HG03565 (cell line): Measurements from ENCODE around the gene KRT36.

Source experiments
- ATAC-seq: cut with Tn5 transposase; IDR thresholded peaks from one replicate; pipeline ENCODE4 v1.9.1; 2021; ENCODE audit warnings: mild to moderate bottlenecking, moderate library complexity; ENCODE audit not compliant: unreplicated experiment

The KRT36 gene

DNA sequence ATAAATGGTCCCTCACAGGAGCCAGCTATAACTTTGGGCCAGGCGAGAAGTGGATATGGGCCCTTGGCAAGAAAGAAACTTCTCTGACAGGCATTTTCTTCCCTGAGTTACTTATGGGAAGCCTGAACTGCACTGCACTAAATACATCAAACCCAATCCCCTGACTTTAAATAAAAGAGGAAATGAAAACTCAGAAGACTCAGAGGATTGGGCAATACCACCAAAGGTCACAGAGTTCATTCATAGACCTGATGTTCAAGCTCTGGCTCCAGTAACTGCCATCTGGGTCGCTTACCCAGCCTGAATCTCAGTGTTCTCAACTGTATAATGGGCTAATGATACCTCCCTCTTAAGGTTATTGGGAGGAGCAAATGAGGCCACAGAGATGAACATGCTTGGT, 9.6 kb downstream of the KRT36 start:
- no peak for ATAC-seq

DNA sequence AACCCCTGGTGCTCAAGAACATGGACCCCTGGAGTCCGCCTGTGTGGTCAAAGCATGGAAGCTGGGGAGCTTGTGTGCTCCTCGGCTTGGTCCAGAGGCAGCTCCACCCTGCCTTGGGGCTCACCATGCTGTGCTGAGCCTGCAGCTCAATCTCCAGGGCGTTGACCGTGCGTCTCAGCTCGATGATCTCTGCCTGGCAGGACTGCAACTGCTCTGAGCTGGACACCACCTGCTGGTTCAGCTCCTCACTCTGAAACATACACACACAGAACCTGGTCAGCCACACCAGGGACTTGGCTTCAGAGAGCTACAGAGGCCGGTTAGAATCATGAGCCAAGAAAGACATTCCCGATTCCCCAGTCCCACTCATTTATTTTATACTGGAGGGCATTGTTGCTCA, 11.5 kb downstream of the KRT36 start:
- no peak for ATAC-seq

DNA sequence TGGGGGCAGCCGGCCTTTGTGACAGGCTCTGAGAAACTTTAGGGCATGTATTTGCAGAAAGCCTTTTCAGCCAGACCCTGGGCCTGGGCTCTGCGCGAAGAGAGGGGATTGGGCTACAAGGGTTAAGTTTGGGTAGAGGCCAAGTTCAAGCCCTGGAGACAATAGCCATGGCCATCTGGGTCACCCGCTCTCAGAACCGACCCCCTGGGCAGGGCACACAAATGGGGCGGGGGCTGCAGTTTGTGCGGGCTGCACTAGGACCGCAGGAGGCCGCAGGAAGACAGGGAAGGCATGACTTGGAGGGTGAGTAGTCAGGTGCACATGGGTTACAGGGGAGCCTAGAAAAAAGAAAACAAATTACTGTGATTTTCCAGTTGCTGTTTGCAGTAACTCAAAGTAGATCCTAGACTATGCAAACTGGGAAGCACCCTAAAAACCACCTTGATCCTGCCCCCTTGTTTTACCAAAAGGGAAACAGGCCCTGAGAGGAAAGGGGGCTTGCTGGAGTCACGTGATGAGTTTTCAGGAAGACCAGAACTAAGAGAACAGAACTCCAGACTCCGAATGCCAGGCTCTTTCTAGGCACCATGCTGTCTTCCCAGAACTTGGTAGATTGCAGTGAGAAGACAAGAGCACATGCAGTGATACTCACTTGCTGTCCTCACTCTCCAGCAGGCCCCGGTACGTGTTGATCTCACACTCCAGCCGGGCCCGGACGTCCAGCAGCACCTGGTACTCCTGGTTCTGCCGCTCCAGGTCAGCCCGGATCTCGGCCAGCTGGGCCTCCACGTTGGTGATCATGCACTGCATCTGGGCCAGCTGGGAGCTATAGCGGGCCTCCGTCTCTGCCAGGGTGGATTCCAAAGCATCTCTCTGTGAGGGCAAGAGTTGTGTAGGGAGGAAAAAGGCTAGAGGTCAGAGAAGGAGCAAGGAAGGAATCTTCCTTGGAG, 12.6 kb downstream of the KRT36 start:
- no peak for ATAC-seq

DNA sequence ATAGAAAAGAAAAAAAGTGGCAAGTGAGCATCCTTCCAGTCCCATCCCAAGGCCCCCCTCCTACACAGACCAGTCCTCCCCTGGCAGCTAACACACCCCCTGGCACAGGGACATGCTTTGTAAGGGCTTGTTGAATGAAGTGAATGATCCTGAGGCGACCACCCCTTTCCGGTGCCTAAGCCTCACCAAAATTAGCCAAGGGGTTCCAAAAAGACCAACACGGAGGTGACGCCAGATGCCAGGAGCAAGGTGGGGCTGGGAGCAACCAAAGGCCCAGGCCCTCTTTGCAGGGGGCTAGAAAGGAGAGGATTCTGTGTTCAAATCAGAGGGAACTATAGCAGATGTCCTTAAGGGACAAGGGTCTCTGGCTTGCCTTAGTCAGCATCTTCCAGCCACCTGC, 14.3 kb downstream of the KRT36 start:
- ATAC-seq, result no peak

DNA sequence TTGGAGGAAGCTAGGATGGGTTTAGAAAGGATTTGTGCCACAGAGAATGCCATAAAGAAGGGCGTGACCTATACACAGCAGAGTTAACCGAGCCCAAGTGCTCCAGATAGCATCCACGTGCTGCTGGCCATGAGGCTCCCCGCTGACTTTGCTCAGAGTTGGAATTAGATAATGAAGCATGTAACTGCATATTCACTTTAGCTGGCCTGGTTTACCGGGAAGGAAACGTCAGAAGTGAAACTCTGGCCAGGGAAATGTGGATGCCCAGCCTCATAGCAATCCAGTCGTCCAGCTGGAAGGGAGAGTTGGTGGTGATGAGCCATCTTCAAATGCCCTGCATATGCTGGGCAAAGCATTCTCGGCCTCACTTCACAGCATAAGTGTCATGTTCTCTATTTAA, 14.8 kb downstream of the KRT36 start:
- ATAC-seq, result no peak

DNA sequence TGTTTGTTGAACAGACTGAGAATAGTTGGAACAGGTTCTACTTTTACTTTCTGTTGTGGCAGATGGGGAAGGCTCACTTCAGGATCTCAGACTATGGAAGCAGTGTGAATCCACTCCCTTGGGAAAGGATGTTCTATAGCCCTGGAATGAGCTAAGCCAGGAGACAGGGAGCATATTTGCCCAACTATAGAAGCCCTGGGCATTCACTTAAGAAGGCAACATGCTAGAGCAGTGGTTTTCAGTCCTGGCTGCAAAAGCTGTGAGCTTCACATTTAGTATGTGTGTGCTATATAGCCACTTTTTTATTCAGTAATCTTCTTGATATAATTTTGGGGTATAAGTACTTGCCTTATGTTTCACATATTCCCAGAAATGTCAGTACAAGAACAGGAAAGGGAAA, 21.4 kb downstream of the KRT36 start:
- ATAC-seq, result no peak

DNA sequence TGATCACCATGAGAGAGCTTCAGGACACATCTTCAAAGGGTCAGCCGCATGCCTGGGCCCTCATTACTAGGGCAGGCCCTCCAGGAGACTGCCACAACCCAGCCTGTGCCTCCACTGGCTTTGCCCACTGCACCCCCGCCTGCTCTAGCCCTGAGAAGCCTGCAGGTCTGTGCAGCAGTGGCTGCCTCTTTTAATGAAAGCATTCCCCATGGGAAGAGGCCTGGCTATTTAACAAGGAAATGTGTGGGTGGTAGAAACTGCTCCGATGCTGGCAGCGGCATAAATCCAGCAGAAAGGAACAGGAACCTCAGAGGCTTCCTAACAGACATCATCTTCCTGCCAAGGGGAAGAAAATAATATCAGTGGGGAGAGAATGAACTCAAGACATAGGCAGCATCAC, 22.1 kb downstream of the KRT36 start:
- ATAC-seq, result no peak

DNA sequence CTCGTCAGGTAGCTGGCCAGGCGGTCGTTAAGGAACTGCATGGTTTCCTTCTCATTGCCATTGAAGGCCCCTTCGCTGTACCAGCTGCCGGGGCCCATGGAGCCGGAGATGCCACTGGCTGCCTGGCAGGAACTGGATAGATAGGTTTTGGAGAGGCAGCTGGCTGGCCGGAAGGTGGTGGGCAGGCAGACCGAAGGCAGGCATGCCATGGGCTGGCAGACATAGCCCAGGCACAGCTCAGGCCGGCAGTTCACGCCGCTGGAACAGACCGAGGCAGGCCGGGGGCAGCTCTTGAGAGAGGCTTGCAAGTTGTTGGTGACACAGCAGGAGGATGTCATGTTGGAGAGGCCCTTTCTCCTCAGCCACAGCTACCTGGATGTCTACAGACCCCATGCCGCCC, 22.7 kb downstream of the KRT36 start, which contains the start of gene KRT32:
Gene KRT32, minus strand, starts transcription at position 399 of the 400 bp plus-strand sequence. Its CDS starts 61 bp downstream, at position 338.
- ATAC-seq, result no peak

DNA sequence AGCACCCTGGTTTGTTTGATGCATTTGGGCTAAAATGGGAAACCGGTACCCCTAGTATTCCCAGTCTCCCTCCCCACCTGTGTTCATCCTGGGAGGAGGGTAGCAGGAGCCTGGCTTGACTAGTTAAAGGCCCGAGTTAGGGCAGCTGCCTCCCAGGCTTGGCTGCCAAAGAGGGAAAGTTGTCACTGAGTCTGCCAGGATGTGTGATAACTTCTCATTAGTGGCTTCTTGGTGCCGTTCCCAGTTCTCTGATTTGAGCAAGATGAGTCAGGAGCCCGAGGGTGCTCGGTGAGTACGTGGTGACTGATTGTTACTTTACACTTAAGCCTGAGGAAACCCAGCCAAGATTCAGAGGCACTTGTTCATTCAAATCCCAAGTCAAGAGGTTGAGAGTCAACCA, 25.0 kb downstream of the KRT36 start:
- no peak for ATAC-seq

DNA sequence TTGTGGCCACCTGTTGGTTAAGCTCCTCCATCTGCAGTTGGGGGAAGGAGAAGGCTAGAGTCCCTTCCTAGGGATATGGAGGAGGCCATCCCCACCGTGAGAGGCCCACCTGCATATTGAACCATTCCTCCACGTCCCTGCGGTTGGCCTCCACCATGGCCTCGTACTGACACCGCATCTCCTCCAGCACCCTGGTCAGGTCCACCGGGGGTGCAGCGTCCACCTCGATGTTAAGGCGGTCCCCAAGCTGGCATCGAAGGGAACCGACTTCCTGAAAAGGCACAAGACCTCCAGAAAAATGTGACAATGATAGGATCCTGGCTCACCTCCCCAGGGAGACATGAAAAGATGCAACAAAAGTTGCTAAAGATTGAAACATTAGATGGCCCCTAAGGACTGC, 25.5 kb downstream of the KRT36 start:
- no peak for ATAC-seq

DNA sequence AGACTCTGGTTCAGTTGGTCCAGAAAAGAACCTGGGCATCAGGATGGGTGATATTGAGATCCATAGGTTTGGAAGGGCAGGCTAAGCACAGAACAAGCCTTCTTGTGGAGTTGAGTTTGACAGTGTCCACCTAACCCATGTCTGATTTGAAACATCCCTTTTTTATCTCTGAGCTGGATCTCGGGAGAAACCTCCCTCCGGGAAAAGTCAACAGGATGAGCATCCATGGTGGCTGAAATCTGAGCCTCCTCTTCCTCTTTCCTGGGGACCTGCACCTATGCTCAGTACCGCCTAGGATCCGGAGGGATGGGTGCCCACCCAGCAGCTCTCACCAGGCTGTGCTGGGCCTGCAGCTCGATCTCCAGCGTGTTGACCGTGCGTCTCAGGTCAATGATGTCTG, 26.0 kb downstream of the KRT36 start:
- ATAC-seq, result no peak

DNA sequence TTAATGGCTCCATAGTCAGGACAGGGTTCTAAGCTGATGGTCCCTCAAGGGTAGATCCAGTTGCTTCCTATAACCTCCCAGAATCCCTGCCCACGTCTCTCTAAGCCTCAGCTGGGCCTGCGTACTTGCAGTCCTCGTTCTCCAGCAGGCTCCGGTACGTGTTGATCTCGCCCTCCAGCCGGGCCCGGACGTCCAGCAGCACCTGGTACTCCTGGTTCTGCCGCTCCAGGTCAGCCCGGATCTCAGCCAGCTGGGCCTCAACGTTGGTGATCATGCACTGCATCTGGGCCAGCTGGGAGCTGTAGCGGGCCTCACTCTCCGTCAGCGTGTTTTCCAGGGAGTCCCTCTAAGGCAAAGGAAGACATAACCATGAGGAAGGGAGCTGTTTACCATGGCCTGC, 27.0 kb downstream of the KRT36 start:
- no peak for ATAC-seq

DNA sequence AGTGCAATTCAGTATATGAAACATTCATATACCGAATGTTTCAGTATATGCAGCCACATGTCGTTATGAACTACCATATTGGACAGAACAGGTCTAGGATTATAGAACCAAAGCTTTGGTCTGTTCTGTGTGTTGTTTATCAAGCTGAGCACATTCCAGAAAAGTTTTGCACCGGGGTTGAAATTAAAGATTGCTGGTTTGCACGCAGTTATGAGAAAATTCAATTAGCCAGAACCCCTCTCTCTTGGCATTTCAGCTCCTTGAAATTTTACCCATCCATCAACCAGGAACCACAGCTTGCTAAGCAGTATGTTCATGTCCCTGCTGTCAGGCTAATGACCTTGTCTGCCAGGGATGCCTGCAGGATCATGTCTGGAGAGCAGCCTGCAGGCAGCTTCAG, 32.0 kb downstream of the KRT36 start:
- no peak for ATAC-seq

DNA sequence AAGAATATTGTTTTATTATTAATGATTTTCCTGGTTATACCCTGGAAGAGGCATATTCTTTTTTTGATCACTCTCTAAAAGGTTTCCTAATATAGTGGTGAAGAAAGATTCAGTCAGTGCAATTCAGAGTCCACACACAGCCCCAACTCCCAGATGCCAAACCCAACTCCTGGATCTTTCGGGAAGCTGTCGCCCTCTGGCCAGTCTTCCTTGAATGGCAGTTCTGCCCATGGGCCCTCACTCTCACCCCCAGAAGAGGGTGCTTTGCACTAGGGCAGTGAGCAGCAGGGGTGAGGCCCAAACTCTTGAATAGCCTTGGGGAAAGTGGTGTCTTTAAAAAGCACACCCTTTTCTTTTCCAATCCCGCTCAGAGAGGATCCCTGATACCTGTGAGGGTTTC, 33.5 kb downstream of the KRT36 start:
- no peak for ATAC-seq

DNA sequence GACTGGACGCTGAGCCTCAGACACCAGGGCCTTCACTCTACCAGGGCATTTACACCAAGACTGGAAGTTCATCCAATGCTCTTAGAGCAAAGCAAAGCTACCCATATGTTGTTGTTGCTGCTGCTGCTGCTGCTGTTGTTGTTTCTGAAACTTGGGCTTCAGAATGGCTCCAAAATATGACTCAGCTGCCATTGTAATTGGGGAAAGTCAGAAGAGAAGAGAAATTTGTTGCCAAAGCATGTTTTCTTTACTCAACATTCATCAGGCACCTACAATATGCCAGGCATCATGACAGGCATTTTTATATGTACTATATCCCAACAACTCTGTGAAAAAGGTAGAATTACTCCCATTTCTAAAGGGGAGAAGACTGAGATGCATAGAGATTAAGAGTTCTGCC, 34.5 kb downstream of the KRT36 start:
- no peak for ATAC-seq

DNA sequence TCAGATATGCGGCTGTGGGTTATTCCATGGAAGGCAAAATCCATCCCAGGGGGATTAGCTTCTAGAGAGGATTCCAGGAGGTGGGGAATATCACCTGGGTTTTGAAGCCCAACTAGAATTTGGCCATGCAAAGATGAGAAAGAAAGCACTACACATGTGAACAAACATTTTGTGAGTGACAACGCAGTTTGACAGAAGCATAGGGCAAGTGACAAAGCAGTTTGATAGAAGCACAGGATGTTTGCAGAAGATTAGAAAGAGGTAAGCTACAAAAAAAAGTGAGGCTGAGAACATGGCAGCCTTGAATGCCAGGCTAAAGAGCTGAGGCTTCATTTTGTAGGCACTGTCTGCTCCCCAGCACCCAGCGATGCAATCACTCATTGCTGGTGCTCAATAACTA, 36.6 kb downstream of the KRT36 start:
- ATAC-seq, result no peak

DNA sequence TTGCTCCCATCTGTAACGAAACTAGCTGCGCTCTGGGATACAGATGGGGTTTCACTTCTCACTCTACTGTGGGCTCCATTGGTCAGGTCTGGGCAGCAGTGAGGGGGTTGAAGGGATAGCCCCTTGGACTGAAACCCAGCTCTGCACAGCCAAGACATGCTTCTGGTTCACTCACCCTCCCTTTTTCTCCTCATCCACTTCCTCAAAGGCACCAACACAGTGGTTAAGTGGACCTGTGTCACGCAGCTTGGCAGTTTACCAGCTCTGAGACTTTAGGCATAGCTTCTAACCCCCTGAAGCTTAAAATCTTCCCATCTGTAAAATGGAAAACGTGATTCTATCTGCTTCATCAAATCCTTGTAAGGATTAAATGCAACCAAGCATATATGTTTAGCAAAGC, 37.4 kb downstream of the KRT36 start:
- no peak for ATAC-seq

DNA sequence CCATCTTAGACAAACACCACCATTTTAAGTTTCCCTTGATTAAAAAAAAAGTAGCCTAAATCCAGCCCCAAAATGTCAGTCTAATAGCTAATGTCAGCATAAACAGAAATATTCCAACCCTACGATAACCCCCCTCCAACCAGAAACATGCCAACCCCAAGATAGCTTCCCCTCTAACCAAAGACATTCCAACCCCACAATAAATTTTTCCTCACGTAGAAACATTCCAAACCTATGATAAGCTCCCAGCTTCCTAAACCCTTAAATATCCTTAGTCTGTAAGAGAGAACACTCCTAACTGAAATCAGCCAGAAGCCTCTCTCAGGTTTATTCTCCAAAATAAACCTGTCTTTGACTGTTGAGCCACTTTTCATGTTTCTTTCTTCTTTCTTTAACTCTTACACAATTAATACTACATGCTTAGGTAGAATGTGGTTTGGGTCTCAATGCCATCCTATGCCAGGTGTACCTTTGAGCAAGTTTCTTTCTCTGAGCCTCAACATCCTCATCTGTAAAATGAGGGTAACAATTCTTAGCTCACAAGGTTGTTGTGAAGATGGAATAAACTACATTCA, 38.5 kb downstream of the KRT36 start:
- ATAC-seq, result no peak

DNA sequence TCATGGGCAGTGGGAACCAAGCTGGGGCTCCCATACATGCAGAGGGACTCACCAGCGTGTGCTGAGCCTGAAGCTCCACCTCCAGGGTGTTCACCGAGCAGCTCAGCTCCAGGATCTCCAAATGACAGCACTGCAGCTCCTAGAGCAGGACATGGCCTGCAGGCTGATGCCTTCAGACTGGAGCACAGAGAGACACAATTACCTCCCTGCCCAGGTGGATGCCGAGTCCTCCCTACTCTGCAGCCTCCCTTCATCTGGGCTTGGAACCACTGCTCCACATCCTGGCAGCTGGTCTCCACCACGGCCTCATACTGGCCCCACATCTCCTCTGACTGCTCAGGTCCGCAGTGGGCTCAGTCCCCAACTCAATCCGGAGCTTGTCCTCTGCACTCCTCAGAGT, 40.7 kb downstream of the KRT36 start:
- no peak for ATAC-seq

DNA sequence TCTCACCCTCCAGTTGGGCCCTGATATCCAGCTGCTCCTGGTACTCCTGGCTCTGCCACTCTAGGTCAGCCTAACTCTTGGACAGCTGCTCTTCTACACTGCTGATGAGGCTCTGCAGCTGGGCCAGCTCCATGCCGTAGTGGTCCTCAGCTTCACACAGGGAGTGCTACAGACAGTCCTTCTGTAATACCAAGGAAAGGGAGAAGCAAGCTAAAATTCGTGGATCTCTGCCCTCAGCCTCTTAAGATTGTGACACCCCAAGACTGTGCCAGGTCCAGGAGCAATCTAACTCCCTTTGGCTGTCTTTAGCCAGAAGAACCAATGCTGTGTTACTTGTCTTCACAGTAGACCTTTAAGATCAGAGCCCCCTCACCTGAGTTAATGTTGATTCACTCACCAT, 41.2 kb downstream of the KRT36 start:
- no peak for ATAC-seq

DNA sequence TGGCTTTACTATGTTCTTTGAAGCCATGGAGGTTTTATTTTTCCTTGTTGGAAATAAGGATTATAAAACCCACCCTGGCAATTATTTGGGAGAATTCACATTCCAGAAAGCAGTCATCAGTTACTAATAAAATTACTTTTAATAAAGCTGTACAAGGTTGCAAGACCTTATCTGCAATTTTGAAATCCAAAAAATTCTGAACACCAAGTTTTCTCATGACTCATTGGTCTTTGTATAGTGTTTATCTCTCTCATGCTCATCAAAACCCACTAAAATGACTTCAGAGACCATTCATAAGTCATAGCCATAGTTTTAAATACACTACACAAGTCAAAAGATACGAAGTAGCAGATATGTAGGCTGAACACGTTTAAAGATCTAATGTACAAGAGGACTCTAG, 42.9 kb downstream of the KRT36 start:
- no peak for ATAC-seq

DNA sequence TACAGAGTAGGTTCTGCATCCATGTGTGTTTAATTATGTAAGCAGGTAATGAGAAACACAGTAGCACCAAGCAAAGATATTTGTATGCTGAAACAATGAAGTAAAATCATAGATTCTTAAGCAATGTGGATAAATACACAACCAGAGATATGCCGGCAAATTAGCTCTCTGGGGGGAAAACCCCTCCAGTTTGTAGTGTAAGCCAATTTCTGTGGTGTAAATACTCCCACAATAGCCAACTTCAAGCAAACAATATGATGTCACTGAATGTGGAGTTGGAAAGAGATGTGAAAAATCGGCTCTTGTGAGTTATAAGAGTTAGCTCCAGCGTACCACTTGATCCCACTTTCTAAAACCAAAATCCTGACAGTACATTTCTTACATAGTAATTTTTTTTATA, 45.1 kb downstream of the KRT36 start:
- no peak for ATAC-seq

DNA sequence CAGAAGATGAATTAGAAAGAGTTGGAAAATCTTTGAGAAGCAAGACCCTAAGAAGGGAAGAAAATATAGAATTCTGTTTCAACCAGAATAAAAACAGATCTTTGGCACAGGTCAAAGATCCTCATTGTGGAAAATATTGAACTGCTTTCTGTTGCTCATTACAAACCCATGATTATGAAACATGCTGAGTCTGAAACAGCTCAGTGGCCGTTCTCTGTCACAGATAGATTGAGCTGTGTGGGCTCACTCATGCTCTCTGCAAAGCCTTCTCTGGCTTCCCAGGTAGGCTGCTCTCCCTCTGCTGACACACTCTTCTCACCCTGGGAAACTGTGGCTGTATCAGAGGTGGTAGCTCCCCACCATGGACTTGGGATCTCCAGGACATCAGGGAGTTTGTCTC, 45.5 kb downstream of the KRT36 start:
- ATAC-seq, result no peak
